ENCODE data around the gene USO1. TPM values are rescaled to one million over a fixed set of nuclear protein-coding genes. Genes with fewer than 3 reads are reported as not detected.

USO1 gene
- polyA plus RNA-seq, 1 donor (not counting 4 experiments of a cell fraction or from before 2014, with no cell fraction given): 75.4 TPM

- H3K36me3 ChIP-seq (ENCODE audit: control insufficient read depth in 2 of 2, extremely low read depth in 1 of 2, insufficient read depth in 2 of 2, low read length in 2 of 2): no peaks in the 10 kb centered on the region
- H3K9me1 ChIP-seq (ENCODE audit: control insufficient read depth, extremely low read depth, insufficient read depth, low read length): no peaks in the 10 kb centered on the region
- H3K9me3 ChIP-seq (ENCODE audit: control insufficient read depth, low read depth, low read length): no peaks in the 10 kb centered on the region
- H2AFZ ChIP-seq (ENCODE audit: control insufficient read depth, low read length): no peak overlapping the region
- DNase-seq (ENCODE audit: low read depth, low spot score): no peak
- no peaks in the 10 kb centered on the region for H4K20me1 ChIP-seq (ENCODE audit: control insufficient read depth, extremely low read depth, insufficient read depth, low read length)
- H3K27ac ChIP-seq (ENCODE audit: control insufficient read depth, insufficient read depth, low read length): no peak overlapping the region
- H3K27me3 ChIP-seq (ENCODE audit: control insufficient read depth, extremely low read depth, insufficient read depth, low read length): no peaks in the 10 kb centered on the region
- dilution Hi-C loops (cut with MboI; ENCODE audit: extremely low pct_ligation_motif_present, low sequenced_read_pairs): no loop called here
- H3K4me2 ChIP-seq (ENCODE audit: control insufficient read depth, extremely low read depth, insufficient read depth, low read depth, low read length): no peak overlapping the region
- no peaks in the 10 kb centered on the region for H3K4me1 ChIP-seq (ENCODE audit: control insufficient read depth, extremely low read depth, insufficient read depth, low read length)
- no peak overlapping the region for H3K4me3 ChIP-seq (ENCODE audit: control insufficient read depth in 2 of 3, extremely low read depth in 1 of 3, insufficient read depth in 2 of 3, low read depth in 1 of 3, low read length in 3 of 3)
- no peak overlapping the region for H3K9ac ChIP-seq (ENCODE audit: control insufficient read depth, extremely low read depth, insufficient read depth, low read length)
- FAIRE-seq: no peak
- H3K79me2 ChIP-seq (ENCODE audit: control insufficient read depth, insufficient read depth, low read length): no peaks in the 10 kb centered on the region
- no peak for TF ChIP-seq EZH2 (IDR thresholded peaks at IDR 0.05; ENCODE audit: low read length)
- TF ChIP-seq, protein P1, sequence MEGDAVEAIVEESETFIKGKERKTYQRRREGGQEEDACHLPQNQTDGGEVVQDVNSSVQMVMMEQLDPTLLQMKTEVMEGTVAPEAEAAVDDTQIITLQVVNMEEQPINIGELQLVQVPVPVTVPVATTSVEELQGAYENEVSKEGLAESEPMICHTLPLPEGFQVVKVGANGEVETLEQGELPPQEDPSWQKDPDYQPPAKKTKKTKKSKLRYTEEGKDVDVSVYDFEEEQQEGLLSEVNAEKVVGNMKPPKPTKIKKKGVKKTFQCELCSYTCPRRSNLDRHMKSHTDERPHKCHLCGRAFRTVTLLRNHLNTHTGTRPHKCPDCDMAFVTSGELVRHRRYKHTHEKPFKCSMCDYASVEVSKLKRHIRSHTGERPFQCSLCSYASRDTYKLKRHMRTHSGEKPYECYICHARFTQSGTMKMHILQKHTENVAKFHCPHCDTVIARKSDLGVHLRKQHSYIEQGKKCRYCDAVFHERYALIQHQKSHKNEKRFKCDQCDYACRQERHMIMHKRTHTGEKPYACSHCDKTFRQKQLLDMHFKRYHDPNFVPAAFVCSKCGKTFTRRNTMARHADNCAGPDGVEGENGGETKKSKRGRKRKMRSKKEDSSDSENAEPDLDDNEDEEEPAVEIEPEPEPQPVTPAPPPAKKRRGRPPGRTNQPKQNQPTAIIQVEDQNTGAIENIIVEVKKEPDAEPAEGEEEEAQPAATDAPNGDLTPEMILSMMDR (optimal IDR thresholded peaks at IDR 0.05 in 1 of 3, IDR thresholded peaks at IDR 0.05 in 1 of 3, conservative IDR thresholded peaks at IDR 0.05 in 1 of 3; ENCODE audit: extremely low read depth in 1 of 3, insufficient read depth in 2 of 3, low read length in 3 of 3): no peak
These were observed 119.2 kb downstream of the USO1 start for GRCh38 chr4:75843596-75843995.

DNA sequence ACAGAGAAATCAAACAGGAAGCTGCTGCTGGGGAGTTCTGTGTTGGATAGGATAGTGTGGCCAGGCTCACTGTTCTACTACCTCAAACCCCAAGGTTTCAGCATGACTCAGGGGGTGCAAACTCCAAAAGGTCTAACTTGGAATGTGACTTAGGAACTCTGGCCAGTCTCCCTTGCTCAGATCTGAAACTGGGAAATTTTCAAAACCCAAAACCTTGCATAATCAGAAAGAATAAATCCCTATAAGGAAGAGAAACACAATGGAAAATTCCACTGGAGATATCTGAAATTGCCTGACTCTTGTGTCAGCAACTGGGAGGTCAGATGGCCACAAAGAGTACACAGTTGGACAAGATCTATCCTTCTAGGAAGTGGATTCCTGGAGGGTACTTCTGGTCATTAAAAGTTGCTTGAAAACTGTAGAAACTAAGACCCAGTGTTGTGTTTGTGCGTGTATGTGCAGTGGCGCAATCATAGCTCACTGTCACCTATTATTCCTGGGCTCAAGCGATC, 119.8 kb downstream of the USO1 start:
- Histone ChIP-seq H3K9me1 (ENCODE audit: control insufficient read depth, extremely low read depth, insufficient read depth, low read length) (no peaks in the 10 kb centered on the region), H3K36me3 (ENCODE audit: control insufficient read depth in 2 of 2, extremely low read depth in 1 of 2, insufficient read depth in 2 of 2, low read length in 2 of 2) (no peaks in the 10 kb centered on the region), H3K79me2 (ENCODE audit: control insufficient read depth, insufficient read depth, low read length) (no peaks in the 10 kb centered on the region), H3K9me3 (ENCODE audit: control insufficient read depth, low read depth, low read length) (no peaks in the 10 kb centered on the region), H3K9ac (ENCODE audit: control insufficient read depth, extremely low read depth, insufficient read depth, low read length) (no peak overlapping the region), H3K4me1 (ENCODE audit: control insufficient read depth, extremely low read depth, insufficient read depth, low read length) (no peaks in the 10 kb centered on the region), H2AFZ (ENCODE audit: control insufficient read depth, low read length) (no peak overlapping the region), H3K27ac (ENCODE audit: control insufficient read depth, insufficient read depth, low read length) (no peak overlapping the region), H3K4me2 (ENCODE audit: control insufficient read depth, extremely low read depth, insufficient read depth, low read depth, low read length) (no peak overlapping the region), H3K27me3 (ENCODE audit: control insufficient read depth, extremely low read depth, insufficient read depth, low read length) (no peaks in the 10 kb centered on the region), H4K20me1 (ENCODE audit: control insufficient read depth, extremely low read depth, insufficient read depth, low read length) (no peaks in the 10 kb centered on the region), H3K4me3 (ENCODE audit: control insufficient read depth in 2 of 3, extremely low read depth in 1 of 3, insufficient read depth in 2 of 3, low read depth in 1 of 3, low read length in 3 of 3) (no peak overlapping the region)
- dilution Hi-C loops (cut with MboI; ENCODE audit: extremely low pct_ligation_motif_present, low sequenced_read_pairs): no loop called here
- DNase-seq (ENCODE audit: low read depth, low spot score): no peak
- TF ChIP-seq EZH2 (IDR thresholded peaks at IDR 0.05; ENCODE audit: low read length): no peak
- FAIRE-seq: no peak

- Histone ChIP-seq H3K4me1 (ENCODE audit: control insufficient read depth, extremely low read depth, insufficient read depth, low read length) (no peaks in the 10 kb centered on the region), H4K20me1 (ENCODE audit: control insufficient read depth, extremely low read depth, insufficient read depth, low read length) (no peaks in the 10 kb centered on the region), H3K9me3 (ENCODE audit: control insufficient read depth, low read depth, low read length) (no peaks in the 10 kb centered on the region), H3K9me1 (ENCODE audit: control insufficient read depth, extremely low read depth, insufficient read depth, low read length) (no peaks in the 10 kb centered on the region), H3K27me3 (ENCODE audit: control insufficient read depth, extremely low read depth, insufficient read depth, low read length) (no peaks in the 10 kb centered on the region), H3K79me2 (ENCODE audit: control insufficient read depth, insufficient read depth, low read length) (no peaks in the 10 kb centered on the region), H3K4me3 (ENCODE audit: control insufficient read depth in 2 of 3, extremely low read depth in 1 of 3, insufficient read depth in 2 of 3, low read depth in 1 of 3, low read length in 3 of 3) (no peak overlapping the region), H3K36me3 (ENCODE audit: control insufficient read depth in 2 of 2, extremely low read depth in 1 of 2, insufficient read depth in 2 of 2, low read length in 2 of 2) (no peaks in the 10 kb centered on the region), H3K9ac (ENCODE audit: control insufficient read depth, extremely low read depth, insufficient read depth, low read length) (no peak overlapping the region), H2AFZ (ENCODE audit: control insufficient read depth, low read length) (no peak overlapping the region), H3K4me2 (ENCODE audit: control insufficient read depth, extremely low read depth, insufficient read depth, low read depth, low read length) (no peak overlapping the region), H3K27ac (ENCODE audit: control insufficient read depth, insufficient read depth, low read length) (no peak overlapping the region)
- dilution Hi-C loops (cut with MboI; ENCODE audit: extremely low pct_ligation_motif_present, low sequenced_read_pairs): no loop called here
- no peak for DNase-seq (ENCODE audit: low read depth, low spot score)
- TF ChIP-seq, protein P1 (optimal IDR thresholded peaks at IDR 0.05 in 1 of 3, IDR thresholded peaks at IDR 0.05 in 1 of 3, conservative IDR thresholded peaks at IDR 0.05 in 1 of 3; ENCODE audit: extremely low read depth in 1 of 3, insufficient read depth in 2 of 3, low read length in 3 of 3): no peak
- no peak for TF ChIP-seq EZH2 (IDR thresholded peaks at IDR 0.05; ENCODE audit: low read length)
- no peak for FAIRE-seq
These were observed 121.6 kb downstream of the USO1 start for GRCh38 chr4:75845992-75846391.
